Stimulated activated CD8-positive, alpha-beta memory T cell treated with anti-CD3 and anti-CD28 coated beads, Interleukin-2, amount 100 ng/mL, for 48 hours (primary cell): ENCODE results near the gene OVCH1.
"Not testable (repeated sequence)": the region's sequence is repeated elsewhere in the genome, so short reads cannot be mapped to it uniquely, and the experiment has no call there.

Experiments used
- DNase-seq, 2 donors: peaks; one replicate each; pipeline ENCODE4 v3.0.0-alpha.2; 2020; ENCODE audit warnings: low read depth in 2 of 2

The OVCH1 gene

DNA sequence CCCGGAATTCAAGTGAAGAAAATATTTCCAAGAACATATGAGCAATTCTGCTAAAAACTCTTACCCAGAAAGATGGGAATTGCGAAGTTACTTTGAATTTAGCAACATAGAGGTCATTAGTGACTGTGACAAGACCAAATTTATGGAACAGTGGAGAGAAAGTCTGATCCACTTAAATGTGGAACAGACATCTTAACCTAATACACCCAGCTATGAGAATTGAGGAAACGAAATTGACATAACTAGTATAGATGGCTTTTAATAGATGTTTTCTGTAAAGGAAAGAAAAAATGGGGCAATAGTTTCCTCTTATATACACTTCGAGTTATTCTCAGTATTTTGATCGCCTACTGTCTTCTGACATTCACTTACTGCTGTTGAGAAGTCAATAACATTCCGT lies 4.6 kb downstream of the OVCH1 start:
- DNase-seq, result no peak

DNA sequence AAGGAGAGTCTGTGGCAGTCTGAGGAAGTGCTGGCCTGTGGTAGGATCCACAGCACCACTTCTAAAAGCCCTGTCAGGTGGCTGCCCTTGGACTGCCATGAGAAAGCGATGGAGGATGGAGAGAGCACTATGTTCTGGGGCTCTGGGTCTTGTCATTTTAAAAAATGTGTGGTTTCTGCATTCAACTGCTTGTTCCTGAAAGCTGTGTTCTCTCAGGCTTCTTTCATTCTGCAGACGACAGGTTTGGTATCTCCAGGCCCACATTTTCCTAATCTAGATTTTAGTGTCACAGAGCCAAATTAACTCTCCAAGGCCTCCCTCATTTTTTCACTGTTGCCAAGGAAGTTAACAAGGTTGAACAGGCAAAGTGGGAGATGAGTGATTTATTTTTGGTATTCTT lies 10.5 kb downstream of the OVCH1 start:
- no peak for DNase-seq

GRCh38 chr12:29463198-29463597 lies 34.3 kb downstream of the OVCH1 start:
- DNase-seq, result no peak

DNA sequence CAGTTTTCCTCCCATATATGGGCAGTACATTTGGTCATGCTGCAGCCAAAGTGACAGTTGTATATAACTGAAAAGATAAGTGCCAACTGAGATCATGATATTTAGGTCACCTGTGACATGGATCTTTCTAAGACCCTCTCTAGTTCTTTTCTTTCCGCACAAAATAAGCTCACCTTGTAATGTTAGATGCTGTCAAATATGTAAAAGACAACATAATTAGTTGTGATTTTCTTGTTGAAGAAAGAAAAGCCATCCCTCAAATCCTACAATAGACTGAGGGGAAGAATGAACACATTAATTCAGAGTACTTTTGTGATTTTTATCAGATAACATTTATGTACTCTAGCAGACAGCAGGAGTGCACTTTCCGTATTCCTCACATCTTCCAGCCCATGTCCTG lies 37.4 kb downstream of the OVCH1 start:
- DNase-seq, result no peak

GRCh38 chr12:29455087-29455486 lies 42.4 kb downstream of the OVCH1 start:
- DNase-seq, result no peak

- no peak for DNase-seq
Measured at GRCh38 chr12:29451888-29452287, 45.6 kb downstream of the OVCH1 start.

- no peak for DNase-seq
Measured at GRCh38 chr12:29448157-29448556, 49.3 kb downstream of the OVCH1 start.

GRCh38 chr12:29447285-29447975 lies 50.1 kb downstream of the OVCH1 start:
- no peak for DNase-seq

DNA sequence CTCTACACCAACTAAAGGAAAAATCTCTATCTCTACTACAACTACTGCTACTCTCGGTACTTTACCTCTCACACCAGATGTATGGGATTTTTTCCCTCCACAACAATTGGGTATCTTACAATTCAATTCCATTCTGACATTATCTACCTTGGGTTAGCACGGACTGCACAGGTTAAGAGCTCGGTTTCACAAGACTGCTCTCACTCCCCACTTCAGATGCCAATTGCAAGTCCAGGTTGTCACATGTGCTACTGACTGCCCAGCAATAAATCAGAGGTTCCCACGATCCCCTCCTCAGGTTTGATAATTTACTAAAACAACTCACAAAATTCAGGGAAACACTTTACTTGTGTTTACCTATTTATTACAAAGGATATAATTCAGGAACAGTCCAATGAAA lies 58.0 kb downstream of the OVCH1 start:
- DNase-seq, result no peak

GRCh38 chr12:29438752-29439408 lies 58.6 kb downstream of the OVCH1 start:
- no peak for DNase-seq

GRCh38 chr12:29437575-29437974 lies 59.9 kb downstream of the OVCH1 start:
- DNase-seq, result no peak

- not testable (repeated sequence) for DNase-seq
Measured at GRCh38 chr12:29436815-29437214, 60.7 kb downstream of the OVCH1 start.

DNA sequence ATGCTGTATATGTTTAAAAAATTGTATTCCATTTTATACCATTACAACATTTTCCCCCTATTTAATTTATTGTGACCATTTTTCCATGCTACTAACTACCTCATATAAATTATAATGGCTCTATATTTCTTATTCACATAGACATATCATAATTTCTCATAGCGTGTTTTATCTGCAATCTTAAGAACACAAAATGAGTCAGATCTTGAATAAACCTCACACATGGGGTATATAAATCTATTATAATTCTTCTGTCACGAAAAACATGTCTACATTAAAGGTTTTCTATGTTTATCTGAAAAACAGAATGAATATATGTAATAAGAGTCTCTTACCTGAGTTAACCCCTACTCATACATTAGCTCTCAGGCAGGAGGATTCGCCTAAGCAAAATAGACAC lies 66.0 kb downstream of the OVCH1 start:
- no peak for DNase-seq

- no peak for DNase-seq
Measured at GRCh38 chr12:29430716-29431044, 66.8 kb downstream of the OVCH1 start.

GRCh38 chr12:29429999-29430715 lies 67.3 kb downstream of the OVCH1 start:
- DNase-seq, result no peak

- DNase-seq, result no peak
Measured at GRCh38 chr12:29428633-29429032, 68.9 kb downstream of the OVCH1 start.

- DNase-seq, result no peak
Measured at GRCh38 chr12:29427964-29428363, 69.5 kb downstream of the OVCH1 start.

- no peak for DNase-seq
Measured at GRCh38 chr12:29426498-29426897, 71.0 kb downstream of the OVCH1 start.

GRCh38 chr12:29425722-29426121 lies 71.8 kb downstream of the OVCH1 start:
- no peak for DNase-seq

- DNase-seq, result no peak
Measured at GRCh38 chr12:29416748-29417147, 80.7 kb downstream of the OVCH1 start.

- no peak for DNase-seq
Measured at GRCh38 chr12:29415111-29415510, 82.4 kb downstream of the OVCH1 start.

GRCh38 chr12:29414368-29414767 lies 83.1 kb downstream of the OVCH1 start:
- no peak for DNase-seq

- no peak for DNase-seq
Measured at GRCh38 chr12:29405561-29405960, 91.9 kb downstream of the OVCH1 start.
